Measurements from ENCODE around the gene CHMP2B. TPM values are rescaled to one million over a fixed set of nuclear protein-coding genes. Genes with fewer than 3 reads are reported as not detected.

CHMP2B gene
- total and polyA plus RNA-seq, 2 donors (not counting 1 experiment from before 2014, with no cell fraction given), result 20.6 to 46.2 TPM

GRCh38 chr3:87191641-87192040 is 35.5 kb upstream of the CHMP2B start:
- TF ChIP-seq EZH2 (IDR thresholded peaks at IDR 0.05; ENCODE audit: low read length, missing control alignments) (no peak), CTCF (conservative IDR thresholded peaks at IDR 0.05 in 1 of 2, IDR thresholded peaks at IDR 0.05 in 1 of 2; ENCODE audit: low read depth in 1 of 2, low read length in 2 of 2) (no peak)
- no peaks in the 10 kb centered on the region for H3K9me3 ChIP-seq (ENCODE audit: control insufficient read depth, insufficient read depth, low read depth, low read length)
- no peak overlapping the region for H3K27ac ChIP-seq (ENCODE audit: insufficient read depth, low read length)
- no peak overlapping the region for H3K9ac ChIP-seq (ENCODE audit: insufficient read depth, low read length)
- no peaks in the 10 kb centered on the region for H3K36me3 ChIP-seq (ENCODE audit: control insufficient read depth, insufficient read depth, low read length)
- no peak overlapping the region for H3K4me3 ChIP-seq (replicated peaks in 1 of 4; ENCODE audit: control extremely low read depth in 1 of 4, insufficient read depth in 1 of 4, low read depth in 3 of 4, low read length in 4 of 4)
- H3K4me2 ChIP-seq (ENCODE audit: extremely low read depth, insufficient read depth, low read length), result no peak overlapping the region
- no peaks in the 10 kb centered on the region for H3K79me2 ChIP-seq (ENCODE audit: control insufficient read depth, insufficient read depth, low read length)
- no peaks in the 10 kb centered on the region for H4K20me1 ChIP-seq (ENCODE audit: control insufficient read depth, extremely low read depth, insufficient read depth, low read length)
- DNase-seq (ENCODE audit: low read depth in 2 of 2), result peak in 1 of 2 donors; percentile 30
- no peaks in the 10 kb centered on the region for H3K4me1 ChIP-seq (ENCODE audit: control insufficient read depth, extremely low read depth, insufficient read depth, low read length)
- H2AFZ ChIP-seq (ENCODE audit: low read length), result no peak overlapping the region
- H3K27me3 ChIP-seq (ENCODE audit: control insufficient read depth, insufficient read depth, low read length), result no peaks in the 10 kb centered on the region

- H3K27me3 ChIP-seq (ENCODE audit: control insufficient read depth, insufficient read depth, low read length), result no peaks in the 10 kb centered on the region
- H3K79me2 ChIP-seq (ENCODE audit: control insufficient read depth, insufficient read depth, low read length), result no peaks in the 10 kb centered on the region
- H3K4me3 ChIP-seq (replicated peaks in 1 of 4; ENCODE audit: control extremely low read depth in 1 of 4, insufficient read depth in 1 of 4, low read depth in 3 of 4, low read length in 4 of 4), result no peak overlapping the region
- H3K27ac ChIP-seq (ENCODE audit: insufficient read depth, low read length), result no peak overlapping the region
- no peaks in the 10 kb centered on the region for H3K36me3 ChIP-seq (ENCODE audit: control insufficient read depth, insufficient read depth, low read length)
- no peak for DNase-seq (ENCODE audit: low read depth in 2 of 2)
- no peaks in the 10 kb centered on the region for H3K4me1 ChIP-seq (ENCODE audit: control insufficient read depth, extremely low read depth, insufficient read depth, low read length)
- H3K4me2 ChIP-seq (ENCODE audit: extremely low read depth, insufficient read depth, low read length), result no peak overlapping the region
- H4K20me1 ChIP-seq (ENCODE audit: control insufficient read depth, extremely low read depth, insufficient read depth, low read length), result no peaks in the 10 kb centered on the region
- H2AFZ ChIP-seq (ENCODE audit: low read length), result no peak overlapping the region
- no peak for TF ChIP-seq CTCF (conservative IDR thresholded peaks at IDR 0.05 in 1 of 2, IDR thresholded peaks at IDR 0.05 in 1 of 2; ENCODE audit: low read depth in 1 of 2, low read length in 2 of 2)
- TF ChIP-seq EZH2 (IDR thresholded peaks at IDR 0.05; ENCODE audit: low read length, missing control alignments), result no peak
- no peaks in the 10 kb centered on the region for H3K9me3 ChIP-seq (ENCODE audit: control insufficient read depth, insufficient read depth, low read depth, low read length)
- H3K9ac ChIP-seq (ENCODE audit: insufficient read depth, low read length), result no peak overlapping the region
Observed at GRCh38 chr3:87196879-87197278, 30.2 kb upstream of the CHMP2B start.

- TF ChIP-seq EZH2 (IDR thresholded peaks at IDR 0.05; ENCODE audit: low read length, missing control alignments) (no peak), CTCF (conservative IDR thresholded peaks at IDR 0.05 in 1 of 2, IDR thresholded peaks at IDR 0.05 in 1 of 2; ENCODE audit: low read depth in 1 of 2, low read length in 2 of 2) (no peak)
- Histone ChIP-seq H3K9ac (ENCODE audit: insufficient read depth, low read length) (no peak overlapping the region), H3K27ac (ENCODE audit: insufficient read depth, low read length) (no peak overlapping the region), H4K20me1 (ENCODE audit: control insufficient read depth, extremely low read depth, insufficient read depth, low read length) (no peaks in the 10 kb centered on the region), H3K36me3 (ENCODE audit: control insufficient read depth, insufficient read depth, low read length) (no peaks in the 10 kb centered on the region), H2AFZ (ENCODE audit: low read length) (no peak overlapping the region), H3K4me2 (ENCODE audit: extremely low read depth, insufficient read depth, low read length) (no peak overlapping the region), H3K79me2 (ENCODE audit: control insufficient read depth, insufficient read depth, low read length) (no peaks in the 10 kb centered on the region), H3K4me1 (ENCODE audit: control insufficient read depth, extremely low read depth, insufficient read depth, low read length) (no peaks in the 10 kb centered on the region), H3K4me3 (replicated peaks in 1 of 4; ENCODE audit: control extremely low read depth in 1 of 4, insufficient read depth in 1 of 4, low read depth in 3 of 4, low read length in 4 of 4) (no peak overlapping the region), H3K27me3 (ENCODE audit: control insufficient read depth, insufficient read depth, low read length) (no peaks in the 10 kb centered on the region), H3K9me3 (ENCODE audit: control insufficient read depth, insufficient read depth, low read depth, low read length) (no peaks in the 10 kb centered on the region)
- no peak for DNase-seq (ENCODE audit: low read depth in 2 of 2)
Observed at GRCh38 chr3:87197531-87197930, 29.6 kb upstream of the CHMP2B start.
